ENCODE results near the gene EIF3M. TPM values are rescaled to one million over a fixed set of nuclear protein-coding genes. Genes with fewer than 3 reads are reported as not detected.

The EIF3M gene
- total RNA-seq (2014; rRNA removed; shearing (Covaris generic)) (527 and 543 TPM in 2 replicates), polyA plus RNA-seq (2016; fragmentation: Nextera tagmentation; extraction: Ambion mirVana) (289 and 297 TPM in 2 replicates)

- Histone ChIP-seq H3K36me3 (ENCODE audit: low read depth) (peaks cover 5% of the 10 kb centered on the region; the same call in 1 of the 2 replicates), H3K27ac (peak within 1 kb of the TSS; percentile 82), H3K79me2 (ENCODE audit: insufficient read depth) (peaks cover 48% of the 10 kb centered on the region), H3K9ac (peak within 1 kb of the TSS; percentile 92), H3K27me3 (replicated peaks; ENCODE audit: insufficient read depth) (no peaks in the 10 kb centered on the region), H3K4me2 (ENCODE audit: unreplicated experiment) (peak within 1 kb of the TSS; percentile 88), H4K20me1 (ENCODE audit: insufficient read depth) (peaks cover 7% of the 10 kb centered on the region; the same call in 1 of the 2 replicates), H3F3A (ENCODE audit: insufficient read depth) (peaks cover 6% of the 10 kb centered on the region), H3K9me3 (ENCODE audit: low read depth) (no peaks in the 10 kb centered on the region), H3K4me3 (peak within 1 kb of the TSS; percentile 78), H2AFZ (peak within 1 kb of the TSS; percentile 100), H3K4me1 (ENCODE audit: insufficient read depth) (peaks cover 12% of the 10 kb centered on the region), H3K9me2 (ENCODE audit: insufficient read depth) (no peaks in the 10 kb centered on the region)
- in situ Hi-C loops (cut with MboI) = no loop called here
- no peak for TF ChIP-seq EZH2 (IDR thresholded peaks at IDR 0.05; ENCODE audit: insufficient read depth, poor library complexity, severe bottlenecking)
- TF ChIP-seq EZH2phosphoT487 (IDR thresholded peaks at IDR 0.05; ENCODE audit: insufficient read depth, low read depth) = no peak
- 1% methylated on average over 50 to 70 of the region's 70 CpGs for WGBS, 2 experiments (ENCODE audit: low coverage in 1 of 2, low lambda C conversion rate in 2 of 2, missing lambda C conversion rate in 2 of 2)
- DNase-seq = peak; percentile 98
These were observed at the start of gene EIF3M for GRCh38 chr11:32583459-32584271. Gene EIF3M (plus strand): TSS chr11:32583831. CDS start chr11:32583888, 57 bp downstream.

GRCh38 chr11:32538804-32539203 is 44.8 kb upstream of the EIF3M start:
- no peaks in the 10 kb centered on the region for H4K20me1 ChIP-seq (ENCODE audit: insufficient read depth)
- 53 to 61% methylated on average over 7 of the region's 7 CpGs for WGBS, 2 experiments (ENCODE audit: low coverage in 1 of 2, low lambda C conversion rate in 2 of 2, missing lambda C conversion rate in 2 of 2)
- TF ChIP-seq EZH2phosphoT487 (IDR thresholded peaks at IDR 0.05; ENCODE audit: insufficient read depth, low read depth) = no peak
- TF ChIP-seq EZH2 (IDR thresholded peaks at IDR 0.05; ENCODE audit: insufficient read depth, poor library complexity, severe bottlenecking) = no peak
- no peaks in the 10 kb centered on the region for H3F3A ChIP-seq (ENCODE audit: insufficient read depth)
- H3K4me2 ChIP-seq (ENCODE audit: unreplicated experiment) = no peak overlapping the region
- H3K4me1 ChIP-seq (ENCODE audit: insufficient read depth) = no peaks in the 10 kb centered on the region
- no peaks in the 10 kb centered on the region for H3K9me2 ChIP-seq (ENCODE audit: insufficient read depth)
- H3K27ac ChIP-seq = no peak overlapping the region
- H3K27me3 ChIP-seq (replicated peaks; ENCODE audit: insufficient read depth) = no peaks in the 10 kb centered on the region; the same call in 1 of the 2 replicates
- in situ Hi-C loops (cut with MboI) = no loop called here
- no peak overlapping the region for H2AFZ ChIP-seq
- no peaks in the 10 kb centered on the region for H3K36me3 ChIP-seq (ENCODE audit: low read depth)
- H3K4me3 ChIP-seq = no peak overlapping the region
- no peak overlapping the region for H3K9ac ChIP-seq
- no peak for DNase-seq
- no peaks in the 10 kb centered on the region for H3K9me3 ChIP-seq (ENCODE audit: low read depth)
- H3K79me2 ChIP-seq (ENCODE audit: insufficient read depth) = no peaks in the 10 kb centered on the region

DNA sequence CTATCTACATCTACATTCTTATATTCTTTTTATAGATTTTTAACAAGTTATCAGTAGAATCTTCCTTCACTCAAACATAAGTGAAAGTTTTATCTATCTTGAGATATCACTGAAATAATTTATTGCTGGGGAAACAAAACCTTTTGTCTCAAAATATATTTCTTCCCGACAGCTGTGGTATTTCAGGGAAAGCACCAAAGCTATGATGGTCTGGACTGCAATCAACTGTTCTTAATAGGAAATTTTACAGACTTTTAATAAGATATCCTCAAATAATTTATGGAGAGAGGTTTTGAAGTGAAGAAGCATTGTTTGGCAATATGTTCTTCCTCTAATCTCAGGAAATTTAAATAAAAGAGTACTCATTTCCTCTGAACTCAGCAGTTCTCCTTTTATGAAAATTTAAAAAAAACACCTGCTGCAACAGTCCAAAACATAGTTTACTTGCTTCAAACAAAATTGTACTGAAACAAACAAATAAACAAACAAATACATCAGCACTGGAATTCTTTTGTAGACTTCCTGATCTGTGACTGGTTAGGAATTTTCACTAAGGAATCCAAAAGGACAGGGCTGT is 33.9 kb upstream of the EIF3M start:
- WGBS, 2 experiments (ENCODE audit: low coverage in 1 of 2, low lambda C conversion rate in 2 of 2, missing lambda C conversion rate in 2 of 2) = 0% methylated on average over 1 of the region's 1 CpG
- Histone ChIP-seq H3K9ac (no peak overlapping the region), H3K27me3 (replicated peaks; ENCODE audit: insufficient read depth) (peaks cover 6% of the 10 kb centered on the region), H3F3A (ENCODE audit: insufficient read depth) (no peaks in the 10 kb centered on the region), H3K9me3 (ENCODE audit: low read depth) (no peaks in the 10 kb centered on the region), H4K20me1 (ENCODE audit: insufficient read depth) (no peaks in the 10 kb centered on the region), H3K79me2 (ENCODE audit: insufficient read depth) (no peaks in the 10 kb centered on the region), H3K36me3 (ENCODE audit: low read depth) (no peaks in the 10 kb centered on the region), H3K9me2 (ENCODE audit: insufficient read depth) (no peaks in the 10 kb centered on the region), H2AFZ (no peak overlapping the region), H3K4me2 (ENCODE audit: unreplicated experiment) (no peak overlapping the region), H3K27ac (no peak overlapping the region), H3K4me3 (no peak overlapping the region), H3K4me1 (ENCODE audit: insufficient read depth) (no peaks in the 10 kb centered on the region)
- TF ChIP-seq EZH2phosphoT487 (IDR thresholded peaks at IDR 0.05; ENCODE audit: insufficient read depth, low read depth) = no peak
- TF ChIP-seq EZH2 (IDR thresholded peaks at IDR 0.05; ENCODE audit: insufficient read depth, poor library complexity, severe bottlenecking) = no peak
- in situ Hi-C loops (cut with MboI) = no loop called here
- DNase-seq = no peak

- H3K27me3 ChIP-seq (replicated peaks; ENCODE audit: insufficient read depth) = peaks cover 6% of the 10 kb centered on the region
- no peak overlapping the region for H3K27ac ChIP-seq
- H3F3A ChIP-seq (ENCODE audit: insufficient read depth) = no peaks in the 10 kb centered on the region
- no peak for DNase-seq
- no peaks in the 10 kb centered on the region for H3K79me2 ChIP-seq (ENCODE audit: insufficient read depth)
- H3K36me3 ChIP-seq (ENCODE audit: low read depth) = no peaks in the 10 kb centered on the region
- TF ChIP-seq EZH2 (IDR thresholded peaks at IDR 0.05; ENCODE audit: insufficient read depth, poor library complexity, severe bottlenecking) (no peak), EZH2phosphoT487 (IDR thresholded peaks at IDR 0.05; ENCODE audit: insufficient read depth, low read depth) (no peak)
- H3K4me3 ChIP-seq = no peak overlapping the region
- in situ Hi-C loops (cut with MboI) = no loop called here
- no peaks in the 10 kb centered on the region for H3K9me3 ChIP-seq (ENCODE audit: low read depth)
- H3K4me2 ChIP-seq (ENCODE audit: unreplicated experiment) = no peak overlapping the region
- no peaks in the 10 kb centered on the region for H3K4me1 ChIP-seq (ENCODE audit: insufficient read depth)
- no peaks in the 10 kb centered on the region for H3K9me2 ChIP-seq (ENCODE audit: insufficient read depth)
- 21 to 28% methylated on average over 4 of the region's 4 CpGs for WGBS, 2 experiments (ENCODE audit: low coverage in 1 of 2, low lambda C conversion rate in 2 of 2, missing lambda C conversion rate in 2 of 2)
- H3K9ac ChIP-seq = no peak overlapping the region
- no peak overlapping the region for H2AFZ ChIP-seq
- H4K20me1 ChIP-seq (ENCODE audit: insufficient read depth) = no peaks in the 10 kb centered on the region
These were observed 33.4 kb upstream of the EIF3M start for GRCh38 chr11:32550207-32550606.
